ENCODE results near the gene SLC35E2B.
"Not testable (repeated sequence)": the region's sequence is repeated elsewhere in the genome, so short reads cannot be mapped to it uniquely, and the experiment has no call there.

SLC35E2B gene

DNA sequence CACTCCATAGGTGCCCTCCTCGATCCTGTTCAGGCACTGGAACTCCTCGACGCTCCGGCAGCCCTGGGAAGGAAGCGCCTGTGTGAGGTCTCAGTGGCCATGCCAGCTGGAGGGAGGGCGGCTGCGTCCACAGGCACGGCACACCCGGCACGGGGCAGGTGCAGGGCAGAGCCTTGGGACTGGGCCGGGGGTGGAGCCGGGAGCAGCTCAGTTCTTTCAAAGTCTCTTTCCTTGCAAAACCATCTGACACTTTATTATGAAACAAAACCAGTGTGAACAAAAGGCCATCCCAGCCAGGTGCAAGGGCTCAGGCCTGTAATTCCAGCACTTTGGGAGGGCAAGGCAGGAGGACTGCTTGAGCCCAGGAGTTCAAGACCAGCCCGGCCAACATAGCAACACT, 54.1 kb downstream of the SLC35E2B start:
- not testable (repeated sequence) for DNase-seq (ENCODE audit: insufficient read length, low spot score); FAIRE-seq

DNA sequence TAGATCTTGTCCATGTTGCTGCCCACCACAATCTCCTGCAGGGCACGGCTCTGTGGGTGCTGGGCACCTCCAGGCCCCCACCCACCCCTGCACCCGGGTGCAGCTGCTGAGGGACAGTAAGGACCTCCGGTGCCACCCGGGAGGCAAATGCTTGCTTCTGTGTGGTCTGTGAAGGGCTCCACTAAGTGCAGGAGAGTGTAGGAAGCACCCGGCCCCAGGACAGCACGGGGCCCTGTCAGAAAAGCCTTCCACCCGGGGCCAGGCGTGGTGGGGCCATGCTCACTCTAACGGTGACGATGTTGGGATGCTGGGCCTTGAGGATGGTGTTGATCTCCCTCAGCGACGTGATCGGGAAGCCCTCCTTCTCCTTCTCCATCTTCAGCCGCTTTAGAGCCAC, 55.1 kb downstream of the SLC35E2B start:
- not testable (repeated sequence) for DNase-seq (ENCODE audit: insufficient read length, low spot score); FAIRE-seq

DNA sequence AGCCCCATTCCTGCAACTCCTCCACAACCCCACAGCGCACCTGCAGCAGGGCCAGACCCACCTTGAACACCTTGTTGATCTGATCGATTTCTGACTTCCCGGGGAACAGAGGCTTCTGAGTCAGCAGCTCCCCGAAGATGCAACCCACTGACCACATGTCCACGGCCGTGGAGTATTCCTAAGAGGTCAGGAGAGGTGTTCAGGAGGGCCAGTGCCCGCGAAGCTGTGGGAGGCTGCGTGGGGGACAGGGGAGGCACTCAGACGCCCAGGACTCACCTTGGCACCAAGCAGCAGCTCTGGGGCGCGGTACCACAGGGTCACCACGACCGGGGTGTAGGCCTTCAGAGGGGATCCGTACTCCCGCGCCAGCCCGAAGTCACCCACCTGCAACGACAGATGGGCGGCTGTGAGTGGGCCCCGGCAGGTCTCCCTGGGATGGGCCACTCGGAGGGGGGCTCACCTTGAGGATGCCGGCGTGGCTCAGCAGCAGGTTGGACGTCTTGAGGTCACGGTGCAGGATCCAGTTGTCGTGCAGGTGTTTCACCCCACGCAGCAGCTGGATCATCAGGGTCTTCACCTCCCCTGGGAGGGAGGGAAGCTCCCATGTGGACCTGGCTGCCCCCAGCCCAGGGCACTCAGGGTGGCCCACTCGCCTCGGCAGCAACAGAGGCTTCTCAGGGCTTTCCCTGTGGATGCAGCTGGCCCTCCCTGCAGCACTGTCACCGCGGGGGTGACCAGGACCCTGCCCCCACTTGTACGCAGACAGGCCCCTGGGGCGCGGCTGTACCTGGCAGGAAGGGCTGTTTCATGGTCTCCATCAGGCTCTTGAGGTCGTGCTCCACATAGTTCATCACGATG, 55.7 kb downstream of the SLC35E2B start:
- FAIRE-seq; DNase-seq (ENCODE audit: insufficient read length, low spot score): not testable (repeated sequence)

DNA sequence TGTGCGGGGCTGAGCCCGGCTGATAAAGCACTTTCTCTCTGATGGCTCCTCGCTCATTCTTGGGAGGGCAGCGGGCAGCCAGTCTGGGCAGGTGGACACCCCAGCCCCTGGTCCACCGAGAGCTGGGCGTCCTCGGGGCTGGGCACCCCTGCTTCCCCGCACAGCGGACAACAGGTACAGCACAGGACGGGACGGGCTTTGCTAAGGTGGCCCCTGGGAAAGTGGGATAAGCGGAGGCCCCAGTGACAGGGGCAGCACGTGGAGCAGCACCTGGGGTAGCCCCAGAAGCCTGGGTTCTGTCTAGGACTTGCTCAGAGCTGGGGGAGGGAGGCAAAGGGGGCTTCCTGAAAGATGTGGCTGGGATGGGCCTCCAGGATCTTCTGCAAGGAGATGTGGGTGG, 58.0 kb downstream of the SLC35E2B start:
- DNase-seq (ENCODE audit: insufficient read length, low spot score); FAIRE-seq: not testable (repeated sequence)

DNA sequence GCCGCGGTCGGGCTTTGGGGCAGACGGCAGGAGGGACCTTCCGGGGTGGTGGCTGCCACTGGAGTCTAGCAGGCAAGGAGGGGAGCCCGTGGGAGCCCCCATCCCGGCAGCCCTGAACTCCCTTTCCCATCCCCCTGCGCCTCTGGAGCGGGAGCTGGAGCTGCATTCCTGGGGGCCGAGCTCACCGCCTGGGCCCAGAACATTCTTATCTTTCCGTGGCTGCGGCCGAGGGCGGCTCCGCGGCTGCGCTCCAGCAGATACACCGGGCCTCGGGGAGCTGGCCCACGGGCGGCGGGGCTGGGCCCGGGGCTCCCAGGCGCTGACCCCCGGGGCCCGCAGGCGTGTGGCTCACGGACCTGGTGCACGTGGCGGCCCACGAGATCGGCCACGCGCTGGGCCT, 59.2 kb downstream of the SLC35E2B start:
- FAIRE-seq; DNase-seq (ENCODE audit: insufficient read length, low spot score): not testable (repeated sequence)

DNA sequence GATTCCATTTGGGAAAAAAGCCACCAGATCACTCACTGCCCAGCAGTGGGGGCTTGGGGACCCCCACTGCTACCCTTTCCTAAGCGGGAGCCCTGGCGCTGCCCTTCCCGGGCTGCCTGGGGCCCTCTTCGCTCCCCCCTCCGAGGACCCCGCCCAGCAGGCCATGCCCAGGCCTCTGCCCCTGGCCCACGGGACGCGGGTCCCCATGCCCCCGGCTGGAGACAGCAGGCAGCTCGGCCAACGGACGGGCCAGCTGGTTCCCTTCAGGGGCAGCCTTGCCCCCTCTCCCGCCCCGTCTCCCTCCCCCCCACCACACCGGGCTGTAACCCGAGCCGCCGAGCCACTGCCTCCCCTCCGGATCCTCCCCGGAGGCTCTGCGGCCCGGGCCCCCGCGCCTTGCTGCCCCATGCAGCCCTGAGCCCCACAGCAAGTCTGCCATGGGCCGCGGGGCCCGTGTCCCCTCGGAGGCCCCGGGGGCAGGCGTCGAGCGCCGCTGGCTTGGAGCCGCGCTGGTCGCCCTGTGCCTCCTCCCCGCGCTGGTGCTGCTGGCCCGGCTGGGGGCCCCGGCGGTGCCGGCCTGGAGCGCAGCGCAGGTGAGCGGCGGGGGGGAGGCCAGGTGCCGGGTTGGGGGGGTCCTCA, 60.7 kb downstream of the SLC35E2B start, which contains the start of gene MMP23B:
TSS of gene MMP23B (plus strand) at position 392 of the 639 bp plus-strand sequence. CDS start at position 438, 46 bp downstream.
- no peak for DNase-seq (ENCODE audit: insufficient read length, low spot score)
- TF ChIP-seq POLR2A (IDR thresholded peaks at IDR 0.05; ENCODE audit: low read depth, low read length) = no peak
- FAIRE-seq = no peak

DNA sequence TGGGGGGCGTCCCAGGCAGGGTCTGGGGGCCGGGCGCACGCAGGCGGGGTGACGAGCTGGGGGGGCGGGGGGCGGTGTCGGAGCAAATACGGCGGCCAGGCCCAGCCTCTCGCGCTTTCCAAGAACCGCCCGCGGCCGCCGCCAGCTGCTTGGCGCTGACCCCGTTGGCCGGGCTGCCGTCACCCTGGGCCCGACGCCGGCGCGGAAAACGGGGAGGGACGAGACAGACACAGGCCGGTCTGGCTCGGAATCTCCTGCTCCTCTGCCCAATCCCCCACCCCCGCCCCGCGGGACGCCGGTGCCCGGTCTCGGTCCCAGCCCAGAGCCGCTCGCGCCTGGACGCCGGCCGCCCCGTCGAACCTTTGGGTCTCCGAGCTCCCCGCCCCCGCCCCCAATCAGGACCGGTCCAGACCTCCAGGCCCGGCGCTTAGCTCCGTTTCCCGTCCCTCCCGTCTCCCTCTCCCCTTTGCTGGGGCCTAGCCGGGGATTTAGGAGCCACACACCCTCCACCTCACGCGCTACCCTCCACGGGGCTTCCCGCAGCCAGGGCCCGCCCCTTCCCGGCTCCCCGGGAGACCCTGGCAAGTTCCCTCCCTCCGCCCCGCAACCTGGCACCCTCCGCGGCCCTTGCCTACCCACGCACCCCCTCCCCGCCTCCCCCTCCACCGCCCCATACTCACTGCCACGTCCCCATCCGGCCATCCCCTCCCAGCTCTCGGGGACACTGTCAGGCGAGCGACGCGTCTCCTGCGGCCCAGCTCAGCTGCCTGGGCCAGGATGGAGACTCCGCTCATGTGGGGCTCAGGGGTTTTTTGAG, 61.4 kb downstream of the SLC35E2B start:
- no peak for TF ChIP-seq POLR2A (IDR thresholded peaks at IDR 0.05; ENCODE audit: low read depth, low read length)
- FAIRE-seq = no peak
- DNase-seq (ENCODE audit: insufficient read length, low spot score) = no peak

DNA sequence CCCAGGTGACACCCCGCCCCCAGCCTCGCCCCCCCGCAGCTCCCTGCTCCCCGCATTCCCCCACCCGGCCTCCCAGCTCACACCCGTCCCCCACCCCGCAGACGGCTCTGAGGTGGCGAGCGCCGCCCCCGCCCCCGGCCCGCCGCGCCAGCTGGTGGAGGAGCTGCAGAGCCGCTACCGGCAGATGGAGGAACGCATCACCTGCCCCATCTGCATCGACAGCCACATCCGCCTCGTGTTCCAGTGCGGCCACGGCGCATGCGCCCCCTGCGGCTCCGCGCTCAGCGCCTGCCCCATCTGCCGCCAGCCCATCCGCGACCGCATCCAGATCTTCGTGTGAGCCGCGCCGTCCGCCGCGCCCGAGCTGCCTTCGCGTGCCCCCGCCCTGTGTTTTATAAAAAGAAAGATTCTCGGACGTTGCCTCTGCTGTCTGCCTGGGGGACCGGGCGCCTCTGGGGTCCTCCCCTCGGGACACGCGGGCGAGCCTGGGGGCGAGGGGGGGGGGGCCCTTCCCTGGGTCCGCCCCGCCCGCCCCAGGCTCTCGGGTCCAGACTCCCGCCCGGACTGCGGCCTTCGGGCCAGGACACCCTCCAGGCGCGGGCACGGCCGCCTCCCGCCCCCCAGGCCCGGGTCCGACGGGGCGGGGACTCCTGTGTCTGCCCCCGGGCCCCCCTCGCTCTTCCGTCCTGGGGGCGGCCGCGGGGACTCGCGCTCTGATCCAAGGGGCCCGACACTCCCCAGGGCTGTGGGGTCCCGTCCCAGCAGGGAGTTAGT, 62.2 kb downstream of the SLC35E2B start:
- no peak for TF ChIP-seq POLR2A (IDR thresholded peaks at IDR 0.05; ENCODE audit: low read depth, low read length)
- FAIRE-seq (no peak), DNase-seq (ENCODE audit: insufficient read length, low spot score) (no peak)

DNA sequence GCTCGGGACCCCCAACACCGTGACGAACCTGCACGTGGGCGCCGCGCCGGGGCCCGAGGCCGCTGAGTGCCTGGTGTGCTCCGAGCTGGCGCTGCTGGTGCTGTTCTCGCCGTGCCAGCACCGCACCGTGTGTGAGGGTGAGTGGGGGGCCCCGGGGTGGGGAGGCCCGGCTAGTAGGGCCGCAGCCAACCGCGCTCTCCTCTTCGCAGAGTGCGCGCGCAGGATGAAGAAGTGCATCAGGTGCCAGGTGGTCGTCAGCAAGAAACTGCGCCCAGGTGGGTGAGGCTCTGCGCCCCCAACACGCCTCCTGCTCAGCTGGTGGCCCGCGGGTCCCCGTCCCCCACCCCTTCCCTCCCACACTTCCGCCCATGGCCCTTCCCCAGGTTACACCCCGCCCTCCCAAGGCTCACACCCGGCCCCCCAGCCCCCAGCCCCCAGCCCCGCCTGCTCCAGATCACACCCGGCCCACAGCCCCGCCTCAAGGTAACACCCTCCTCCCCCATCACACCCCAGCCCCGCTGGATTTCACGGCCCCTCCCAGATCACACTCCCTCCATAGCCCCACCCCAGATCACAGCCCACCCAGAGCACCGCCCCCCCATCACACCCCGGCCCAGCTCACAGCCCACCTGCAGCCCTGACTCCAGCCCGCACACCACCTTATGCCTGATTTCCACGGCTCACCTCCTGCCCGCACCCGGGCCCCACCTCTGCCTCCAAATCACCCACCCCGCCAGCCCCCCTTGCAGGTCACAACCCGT, 63.0 kb downstream of the SLC35E2B start:
- no peak for DNase-seq (ENCODE audit: insufficient read length, low spot score)
- no peak for TF ChIP-seq POLR2A (IDR thresholded peaks at IDR 0.05; ENCODE audit: low read depth, low read length)
- no peak for FAIRE-seq

DNA sequence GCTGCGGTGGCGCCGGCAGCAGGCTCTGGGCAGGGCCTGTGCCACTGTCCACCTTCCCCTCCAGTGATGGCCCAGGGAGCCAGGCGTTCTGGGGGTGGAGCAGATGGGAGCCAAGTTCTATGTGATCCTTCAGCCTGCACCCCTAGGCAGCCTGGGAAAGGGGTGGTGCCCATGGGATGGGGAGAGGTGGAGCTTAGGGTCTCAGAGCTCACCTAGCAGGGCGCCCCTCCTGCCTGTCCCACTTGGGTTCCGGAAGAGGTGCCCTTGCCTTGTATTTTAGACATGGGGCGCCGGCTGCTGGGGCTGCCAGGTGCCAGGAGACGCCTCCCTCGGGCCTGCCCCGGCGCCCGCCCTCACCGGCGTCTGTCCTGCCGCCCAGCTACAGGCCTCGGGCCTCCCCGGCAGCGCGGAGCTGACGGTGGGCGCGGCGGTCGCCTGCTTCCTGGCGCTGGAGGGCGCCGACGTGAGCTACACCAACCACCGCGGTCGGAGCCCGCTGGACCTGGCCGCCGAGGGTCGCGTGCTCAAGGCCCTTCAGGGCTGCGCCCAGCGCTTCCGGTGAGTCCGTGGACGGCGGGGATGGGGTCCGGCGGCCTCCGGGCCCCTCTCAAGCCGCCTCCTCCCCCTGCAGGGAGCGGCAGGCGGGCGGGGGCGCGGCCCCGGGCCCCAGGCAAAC, 63.7 kb downstream of the SLC35E2B start:
- no peak for DNase-seq (ENCODE audit: insufficient read length, low spot score)
- no peak for FAIRE-seq
- no peak for TF ChIP-seq POLR2A (IDR thresholded peaks at IDR 0.05; ENCODE audit: low read depth, low read length)

DNA sequence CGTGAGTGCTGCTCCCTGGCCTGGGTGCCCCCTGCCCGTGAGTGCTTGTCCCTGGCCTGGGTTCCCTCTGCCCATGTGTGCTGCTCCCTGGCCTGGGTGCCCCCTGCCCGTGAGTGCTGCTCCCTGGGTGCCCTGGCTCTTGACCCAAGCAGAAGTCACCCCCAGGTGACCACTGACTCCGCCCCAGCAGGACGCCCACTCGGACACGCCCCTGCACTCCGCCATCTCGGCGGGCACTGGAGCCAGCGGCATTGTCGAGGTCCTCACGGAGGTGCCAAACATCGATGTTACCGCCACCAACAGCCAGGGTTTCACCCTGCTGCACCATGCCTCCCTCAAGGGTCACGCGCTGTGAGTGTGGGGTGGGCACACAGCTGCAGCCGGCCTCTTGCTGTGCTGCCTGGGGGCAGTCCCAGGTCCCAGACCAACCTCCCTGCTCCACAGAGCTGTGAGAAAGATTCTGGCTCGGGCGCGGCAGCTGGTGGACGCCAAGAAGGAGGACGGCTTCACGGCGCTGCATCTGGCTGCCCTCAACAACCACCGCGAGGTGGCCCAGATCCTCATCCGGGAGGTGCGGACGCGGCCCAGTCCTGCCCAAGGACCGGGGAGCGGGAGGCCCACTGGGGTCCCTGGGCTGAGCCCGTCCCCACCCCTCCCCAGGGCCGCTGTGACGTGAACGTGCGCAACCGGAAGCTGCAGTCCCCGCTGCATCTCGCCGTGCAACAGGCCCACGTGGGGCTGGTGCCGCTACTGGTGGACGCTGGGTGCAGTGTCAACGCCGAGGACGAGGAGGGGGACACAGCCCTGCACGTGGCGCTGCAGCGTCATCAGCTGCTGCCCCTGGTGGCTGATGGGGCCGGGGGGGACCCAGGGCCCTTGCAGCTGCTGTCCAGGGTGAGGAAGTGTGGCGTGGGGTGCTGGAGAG, 64.5 kb downstream of the SLC35E2B start:
- TF ChIP-seq POLR2A (IDR thresholded peaks at IDR 0.05; ENCODE audit: low read depth, low read length) = no peak
- DNase-seq (ENCODE audit: insufficient read length, low spot score) = no peak
- FAIRE-seq = no peak

Data from H54 (cell line).